ENCODE results near the gene ADGRG7. TPM values are rescaled to one million over a fixed set of nuclear protein-coding genes. Genes with fewer than 3 reads are reported as not detected.

The ADGRG7 gene
- total and polyA plus RNA-seq, 4 donors = not detected

GRCh38 chr3:100627491-100627890 is 18.1 kb downstream of the ADGRG7 start:
- peaks cover 0 to 1% (median 0%) of the 10 kb centered on the region in 4 donors for H3K9me3 ChIP-seq (ENCODE audit: control insufficient read depth in 4 of 4, insufficient read depth in 3 of 4, low read length in 3 of 4)
- no peak overlapping the region for H3K4me3 ChIP-seq
- no peak for TF ChIP-seq CTCF (IDR thresholded peaks at IDR 0.05; ENCODE audit: control extremely low read depth, extremely low read depth)
- H3K9ac ChIP-seq (ENCODE audit: insufficient read depth in 1 of 2, low read length in 2 of 2) = no peak overlapping the region
- WGBS, 2 donors = 64 to 73% methylated on average over 2 of the region's 2 CpGs
- no peaks in the 10 kb centered on the region for H3K27me3 ChIP-seq (ENCODE audit: control insufficient read depth in 3 of 3, insufficient read depth in 3 of 3, low read length in 2 of 3)
- no peaks in the 10 kb centered on the region for H3K4me1 ChIP-seq (ENCODE audit: control insufficient read depth in 5 of 5, insufficient read depth in 5 of 5, low read length in 5 of 5)
- ATAC-seq (ENCODE audit: insufficient read depth, low FRiP score) (no peak), DNase-seq (no peak)
- no peak overlapping the region for H3K27ac ChIP-seq (ENCODE audit: low read depth in 1 of 2, low read length in 1 of 2)
- H3K36me3 ChIP-seq (ENCODE audit: control insufficient read depth in 4 of 4, insufficient read depth in 4 of 4, low read length in 4 of 4) = no peaks in the 10 kb centered on the region

GRCh38 chr3:100629421-100630127 is 20.2 kb downstream of the ADGRG7 start:
- no peak for ATAC-seq (ENCODE audit: insufficient read depth, low FRiP score)
- no peak overlapping the region for H3K4me3 ChIP-seq
- H3K27ac ChIP-seq (ENCODE audit: low read depth in 1 of 2, low read length in 1 of 2) = no peak overlapping the region
- 37 to 53% methylated on average over 3 of the region's 3 CpGs for WGBS, 2 donors
- no peaks in the 10 kb centered on the region for H3K27me3 ChIP-seq (ENCODE audit: control insufficient read depth in 3 of 3, insufficient read depth in 3 of 3, low read length in 2 of 3)
- no peaks in the 10 kb centered on the region for H3K4me1 ChIP-seq (ENCODE audit: control insufficient read depth in 5 of 5, insufficient read depth in 5 of 5, low read length in 5 of 5)
- H3K9ac ChIP-seq (ENCODE audit: insufficient read depth in 1 of 2, low read length in 2 of 2) = no peak overlapping the region
- H3K9me3 ChIP-seq (ENCODE audit: control insufficient read depth in 4 of 4, insufficient read depth in 3 of 4, low read length in 3 of 4) = peaks cover 0 to 1% (median 0%) of the 10 kb centered on the region in 4 donors
- DNase-seq = no peak
- no peaks in the 10 kb centered on the region for H3K36me3 ChIP-seq (ENCODE audit: control insufficient read depth in 4 of 4, insufficient read depth in 4 of 4, low read length in 4 of 4)
- TF ChIP-seq CTCF (IDR thresholded peaks at IDR 0.05; ENCODE audit: control extremely low read depth, extremely low read depth) = no peak

GRCh38 chr3:100630664-100631063 is 21.3 kb downstream of the ADGRG7 start:
- Histone ChIP-seq H3K9me3 (ENCODE audit: control insufficient read depth in 4 of 4, insufficient read depth in 3 of 4, low read length in 3 of 4) (peaks cover 0 to 1% (median 0%) of the 10 kb centered on the region in 4 donors), H3K36me3 (ENCODE audit: control insufficient read depth in 4 of 4, insufficient read depth in 4 of 4, low read length in 4 of 4) (no peaks in the 10 kb centered on the region), H3K27ac (ENCODE audit: low read depth in 1 of 2, low read length in 1 of 2) (no peak overlapping the region), H3K4me1 (ENCODE audit: control insufficient read depth in 5 of 5, insufficient read depth in 5 of 5, low read length in 5 of 5) (no peaks in the 10 kb centered on the region), H3K27me3 (ENCODE audit: control insufficient read depth in 3 of 3, insufficient read depth in 3 of 3, low read length in 2 of 3) (no peaks in the 10 kb centered on the region), H3K4me3 (no peak overlapping the region), H3K9ac (ENCODE audit: insufficient read depth in 1 of 2, low read length in 2 of 2) (no peak overlapping the region)
- no peak for TF ChIP-seq CTCF (IDR thresholded peaks at IDR 0.05; ENCODE audit: control extremely low read depth, extremely low read depth)
- DNase-seq = no peak
- 90 to 95% methylated on average over 1 of the region's 1 CpG for WGBS, 2 donors
- no peak for ATAC-seq (ENCODE audit: insufficient read depth, low FRiP score)

- Histone ChIP-seq H3K27me3 (ENCODE audit: control insufficient read depth in 3 of 3, insufficient read depth in 3 of 3, low read length in 2 of 3) (no peaks in the 10 kb centered on the region), H3K27ac (ENCODE audit: low read depth in 1 of 2, low read length in 1 of 2) (no peak overlapping the region), H3K36me3 (ENCODE audit: control insufficient read depth in 4 of 4, insufficient read depth in 4 of 4, low read length in 4 of 4) (no peaks in the 10 kb centered on the region), H3K9me3 (ENCODE audit: control insufficient read depth in 4 of 4, insufficient read depth in 3 of 4, low read length in 3 of 4) (peaks cover 0 to 1% (median 0%) of the 10 kb centered on the region in 4 donors), H3K9ac (ENCODE audit: insufficient read depth in 1 of 2, low read length in 2 of 2) (no peak overlapping the region), H3K4me3 (no peak overlapping the region), H3K4me1 (ENCODE audit: control insufficient read depth in 5 of 5, insufficient read depth in 5 of 5, low read length in 5 of 5) (no peaks in the 10 kb centered on the region)
- DNase-seq = no peak
- no peak for ATAC-seq (ENCODE audit: insufficient read depth, low FRiP score)
- 88 to 92% methylated on average over 1 of the region's 1 CpG for WGBS, 2 donors
- TF ChIP-seq CTCF (IDR thresholded peaks at IDR 0.05; ENCODE audit: control extremely low read depth, extremely low read depth) = no peak
Measured at GRCh38 chr3:100631236-100631635, 21.8 kb downstream of the ADGRG7 start.

Measured in lung (tissue), 12 donors.